Glomerular endothelial cell (primary cell): ENCODE data around the gene CMAS. TPM values are rescaled to one million over a fixed set of nuclear protein-coding genes. Genes with fewer than 3 reads are reported as not detected.

Experiments
- DNase-seq: peaks from one replicate; pipeline ENCODE4 v3.0.0-alpha.2; 2011; ENCODE audit warnings: low read depth, low spot score; ENCODE audit errors: extremely low read depth
- total RNA-seq: library from RNA; depleted of rRNA; stranded (reverse); fragments of >200 nt; gene quantifications from 2 replicates; pipeline ENCODE4 v1.2.3, GENCODE V29; 2015

The CMAS gene
- total RNA-seq, 1 donor from 2014 or later, result 32.7 TPM

DNA sequence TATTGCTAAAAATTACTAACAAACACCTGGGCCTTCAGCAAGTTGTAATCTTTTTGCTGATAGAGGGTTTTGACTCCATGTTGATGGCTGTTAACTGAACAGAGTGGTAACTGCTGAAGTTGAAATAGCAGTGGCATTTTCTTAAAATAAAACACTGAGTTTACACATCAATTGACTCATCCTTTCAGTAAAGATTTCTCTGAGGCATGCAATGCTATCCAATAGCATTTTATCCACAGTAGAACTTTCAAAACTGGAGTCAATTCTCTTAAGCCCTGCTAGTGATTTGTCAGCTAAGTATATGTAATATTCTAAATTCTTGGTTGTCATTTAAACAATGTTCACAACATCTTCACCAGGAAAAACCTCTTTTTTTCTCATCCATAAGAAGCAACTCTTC is 59.5 kb downstream of the CMAS start:
- no peak for DNase-seq

DNA sequence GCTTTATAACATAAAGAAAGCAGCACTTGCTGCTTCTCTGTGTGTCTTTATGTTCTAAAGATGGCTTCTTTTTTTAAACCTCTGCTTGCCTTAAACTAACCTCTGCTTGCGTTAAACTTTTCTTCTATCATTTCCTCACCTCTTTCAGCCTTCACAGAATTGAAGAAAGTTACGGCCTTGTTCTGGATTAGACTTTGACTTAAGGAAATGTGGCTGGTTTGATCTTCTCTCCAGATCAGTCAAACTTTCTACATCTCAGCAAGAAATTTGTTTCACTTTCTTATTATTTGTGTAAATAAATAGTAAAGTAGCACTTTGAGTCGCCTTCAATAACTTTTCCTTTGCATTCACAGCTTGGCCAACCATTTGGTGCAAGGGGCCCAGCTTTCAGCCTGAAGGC is 64.2 kb downstream of the CMAS start:
- DNase-seq, result no peak

Other genes starting within 250 kb of the CMAS start
- 0.92 and 1.1 TPM in 2 replicates for gene ABCC9, start 104.8 kb upstream of the CMAS start, total RNA-seq